Mammary epithelial cell (primary cell): ENCODE data around the gene ILKAP.

ENCODE experiments used
- CTCF ChIP-seq, 2 donors: IDR thresholded peaks in 1 of 2; conservative IDR thresholded peaks in 1 of 2; 2 replicates each; pipeline ENCODE4 v1.5.1; 2011 to 2012; ENCODE audit warnings: inconsistent platforms in 2 of 2, low read length in 2 of 2, mild to moderate bottlenecking in 2 of 2, control low read depth in 1 of 2, low read depth in 1 of 2; ENCODE audit not compliant: insufficient read depth in 1 of 2; ENCODE audit errors: extremely low read depth in 1 of 2
- EZH2 ChIP-seq: IDR thresholded peaks from 2 replicates; pipeline ENCODE4 v1.6.1; 2012; ENCODE audit warnings: low read length, inconsistent platforms, borderline replicate concordance

DNA sequence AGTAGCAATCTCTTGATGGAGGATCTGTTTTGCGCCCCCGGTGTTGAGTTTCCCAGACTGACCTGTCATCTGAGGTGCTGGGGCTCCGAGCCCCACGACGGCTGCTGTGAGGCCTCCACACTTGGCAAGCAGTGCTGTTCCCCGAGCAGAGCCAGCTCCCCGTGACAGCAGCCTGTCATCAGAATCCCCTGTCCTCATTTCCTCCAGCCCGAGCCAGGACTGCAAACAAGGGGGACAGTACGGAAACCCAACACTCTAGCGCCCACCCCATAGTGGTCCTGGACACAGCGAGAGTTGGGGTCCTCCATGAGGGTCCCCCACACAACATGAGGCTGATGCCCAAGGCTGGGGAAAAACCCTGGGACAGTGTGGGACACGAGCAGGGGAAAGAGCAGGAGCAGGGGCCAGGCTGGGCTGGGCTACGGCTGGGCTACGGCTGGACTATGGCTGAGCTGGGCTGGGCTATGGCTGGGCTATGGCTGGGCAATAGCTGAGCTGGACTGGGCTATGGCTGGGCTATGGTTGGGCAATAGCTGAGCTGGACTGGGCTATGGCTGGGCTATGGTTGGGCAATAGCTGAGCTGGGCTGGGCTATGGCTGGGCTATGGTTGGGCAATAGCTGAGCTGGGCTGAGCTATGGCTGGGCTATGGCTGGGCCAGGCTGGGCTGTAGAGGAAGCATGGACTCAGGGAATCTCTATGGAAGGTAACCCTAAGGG lies 66.5 kb downstream of the ILKAP start:
- no peak for TF ChIP-seq CTCF (conservative IDR thresholded peaks at IDR 0.05 in 1 of 2, IDR thresholded peaks at IDR 0.05 in 1 of 2; ENCODE audit: extremely low read depth in 1 of 2, insufficient read depth in 1 of 2, low read depth in 1 of 2, low read length in 2 of 2)
- no peak for TF ChIP-seq EZH2
